Endothelial cell (in vitro differentiated cells): ENCODE measurements around the gene MACROD2. TPM values are rescaled to one million over a fixed set of nuclear protein-coding genes. Genes with fewer than 3 reads are reported as not detected.

ENCODE experiments used
- DNase-seq: peaks from one replicate; pipeline ENCODE4 v3.0.0; 2021; ENCODE audit warnings: low spot score
- H3K27ac Mint-ChIP-seq: one replicate; pipeline ENCODE4 v1.8.0; 2021; ENCODE audit warnings: mixed read lengths, inconsistent platforms; ENCODE audit not compliant: unreplicated experiment
- H3K27me3 Mint-ChIP-seq: one replicate; pipeline ENCODE4 v1.8.0; 2021; ENCODE audit warnings: mild to moderate bottlenecking, moderate library complexity, mixed read lengths, inconsistent platforms; ENCODE audit not compliant: unreplicated experiment
- H3K36me3 Mint-ChIP-seq: one replicate; pipeline ENCODE4 v1.8.0; 2021; ENCODE audit warnings: mild to moderate bottlenecking, low read depth, mixed read lengths, inconsistent platforms; ENCODE audit not compliant: unreplicated experiment
- H3K4me1 Mint-ChIP-seq: one replicate; pipeline ENCODE4 v1.8.0; 2021; ENCODE audit warnings: mild to moderate bottlenecking, mixed read lengths, inconsistent platforms; ENCODE audit not compliant: unreplicated experiment
- H3K4me3 Mint-ChIP-seq: one replicate; pipeline ENCODE4 v1.8.0; 2021; ENCODE audit warnings: mild to moderate bottlenecking, mixed read lengths, inconsistent platforms; ENCODE audit not compliant: unreplicated experiment
- H3K9me3 Mint-ChIP-seq: one replicate; pipeline ENCODE4 v1.8.0; 2021; ENCODE audit warnings: mixed read lengths, inconsistent platforms; ENCODE audit not compliant: unreplicated experiment
- CTCF ChIP-seq: fragments of 200-600 bp; sonication (generic); IDR thresholded peaks from one replicate; pipeline ENCODE4 v1.5.0; 2021; ENCODE audit warnings: antibody characterized with exemption; ENCODE audit not compliant: unreplicated experiment
- total RNA-seq: library from RNA; stranded (reverse); fragmentation: NEBNext Ultra II Directional; extraction: Animal tissue kit (Norgen Biotek cat#: 25700); gene quantifications from one replicate; pipeline ENCODE4 v1.2.1, GENCODE V29; 2021; ENCODE audit not compliant: unreplicated experiment

Gene MACROD2
- total RNA-seq, 1 donor from 2014 or later, result 6.4 TPM

DNA sequence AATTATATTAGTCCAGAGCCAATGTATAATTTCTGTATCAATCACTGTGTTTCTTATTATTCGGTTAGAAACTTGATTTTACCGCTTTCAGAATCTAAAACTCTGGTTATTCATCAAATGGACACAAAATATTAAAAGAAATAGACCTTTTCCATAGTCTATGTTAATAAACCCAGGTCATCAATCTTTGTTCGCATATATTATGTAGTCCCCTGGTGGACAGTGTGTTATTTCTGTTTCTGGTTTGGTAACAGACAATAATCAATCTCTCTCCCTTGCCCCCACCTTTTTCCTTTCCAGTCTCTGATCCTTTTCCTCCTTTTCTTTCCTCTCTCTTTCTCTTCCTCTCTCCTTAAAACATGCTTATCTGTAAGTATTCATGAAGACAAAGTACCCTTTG lies 203.1 kb downstream of the MACROD2 start:
- peak overlapping the region; percentile 5 for H3K4me3 Mint-ChIP-seq
- H3K27me3 Mint-ChIP-seq, result peaks cover 4% of the 10 kb centered on the region
- H3K9me3 Mint-ChIP-seq, result peaks cover 5% of the 10 kb centered on the region
- TF ChIP-seq CTCF, result no peak
- H3K27ac Mint-ChIP-seq, result peak overlapping the region; percentile 65
- H3K4me1 Mint-ChIP-seq, result peaks cover 13% of the 10 kb centered on the region
- no peak for DNase-seq
- H3K36me3 Mint-ChIP-seq, result peaks cover 3% of the 10 kb centered on the region

- DNase-seq, result no peak
- Mint-ChIP-seq H3K27ac (peak overlapping the region; percentile 57), H3K27me3 (peaks cover 5% of the 10 kb centered on the region), H3K36me3 (peaks cover 3% of the 10 kb centered on the region), H3K4me1 (peaks cover 13% of the 10 kb centered on the region), H3K9me3 (peaks cover 6% of the 10 kb centered on the region), H3K4me3 (no peak overlapping the region)
- no peak for TF ChIP-seq CTCF
Observed at GRCh38 chr20:14199111-14199510, 203.8 kb downstream of the MACROD2 start.

- Mint-ChIP-seq H3K27me3 (peaks cover 3% of the 10 kb centered on the region), H3K36me3 (peaks cover 3% of the 10 kb centered on the region), H3K9me3 (peaks cover 6% of the 10 kb centered on the region), H3K27ac (no peak overlapping the region), H3K4me3 (no peak overlapping the region), H3K4me1 (peaks cover 6% of the 10 kb centered on the region)
- TF ChIP-seq CTCF, result no peak
- no peak for DNase-seq
Observed at GRCh38 chr20:14203657-14204056, 208.3 kb downstream of the MACROD2 start.

DNA sequence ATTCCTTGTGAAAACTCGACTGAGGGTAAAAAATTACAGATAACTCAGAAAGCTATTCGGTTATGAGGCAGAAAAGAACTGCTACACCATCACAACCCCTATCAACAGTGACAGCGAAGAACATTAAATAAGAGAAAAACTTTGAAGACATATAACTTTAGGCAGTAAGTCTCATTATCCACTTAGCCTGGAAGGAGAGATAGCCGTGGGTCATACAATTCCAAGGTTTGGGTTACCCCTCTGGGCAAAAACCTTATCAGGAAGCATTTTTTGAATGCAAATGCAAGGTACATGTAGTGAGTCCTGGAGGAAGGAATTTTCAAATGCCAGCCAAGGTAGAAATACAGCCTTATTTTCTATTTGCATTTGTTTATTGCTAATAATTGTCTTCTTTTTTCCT lies 212.3 kb downstream of the MACROD2 start:
- Mint-ChIP-seq H3K4me1 (no peaks in the 10 kb centered on the region), H3K36me3 (peaks cover 3% of the 10 kb centered on the region), H3K27me3 (peaks cover 3% of the 10 kb centered on the region), H3K9me3 (peaks cover 6% of the 10 kb centered on the region), H3K27ac (no peak overlapping the region), H3K4me3 (no peak overlapping the region)
- DNase-seq, result no peak
- no peak for TF ChIP-seq CTCF

DNA sequence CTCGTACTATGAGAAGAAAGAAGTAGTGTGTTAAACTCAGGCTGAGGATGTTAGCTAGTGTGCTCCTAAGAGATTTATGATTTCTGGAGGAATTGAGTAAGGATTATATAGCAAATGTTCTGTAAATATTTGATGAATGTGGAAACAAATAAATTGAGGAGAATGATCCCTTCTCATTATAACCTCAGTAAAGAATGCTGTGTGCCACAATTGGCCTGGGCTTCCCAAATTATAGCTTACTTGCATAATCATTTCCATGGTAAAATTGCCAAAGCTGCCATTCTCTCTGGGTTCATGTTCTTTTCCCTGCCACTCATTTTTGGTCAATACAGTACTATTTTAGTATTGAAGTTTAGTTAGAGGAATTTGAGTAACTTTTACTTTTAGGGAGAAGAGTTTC lies 213.6 kb downstream of the MACROD2 start:
- Mint-ChIP-seq H3K27ac (no peak overlapping the region), H3K36me3 (no peaks in the 10 kb centered on the region), H3K4me1 (no peaks in the 10 kb centered on the region), H3K9me3 (no peaks in the 10 kb centered on the region), H3K4me3 (no peak overlapping the region), H3K27me3 (no peaks in the 10 kb centered on the region)
- TF ChIP-seq CTCF, result no peak
- DNase-seq, result no peak
